Body of pancreas (tissue), 4 donors: Measurements from ENCODE around the gene ADIPOR2. TPM values are rescaled to one million over a fixed set of nuclear protein-coding genes. Genes with fewer than 3 reads are reported as not detected.

ENCODE experiments used
- ATAC-seq: fragments of 150-250 bp; one replicate; pipeline ENCODE4 v1.9.1; 2016
- DNase-seq, 4 donors: peaks; one replicate each; pipeline ENCODE4 v3.0.0-alpha.2; 2019
- H3K27ac ChIP-seq, 4 donors: fragments of 200-600 bp; sonication (generic); 1 replicate in 3 of 4; 2 replicates in 1 of 4; pipeline versions ENCODE4 v1.5.1 to v1.6.1; 2016 to 2019; ENCODE audit warnings: mild to moderate bottlenecking in 1 of 4, mixed read lengths in 1 of 4, moderate library complexity in 1 of 4
- H3K27me3 ChIP-seq, 2 donors: fragments of 200-600 bp; sonication (generic); one replicate each; pipeline ENCODE4 v1.6.0; 2016; ENCODE audit warnings: mild to moderate bottlenecking in 1 of 2
- H3K36me3 ChIP-seq, 2 donors: fragments of 200-600 bp; sonication (generic); replicated peaks in 1 of 2; 2 replicates each; pipeline ENCODE4 v1.5.1; 2016; ENCODE audit warnings: low read depth in 2 of 2; ENCODE audit not compliant: insufficient read depth in 1 of 2
- H3K4me1 ChIP-seq: fragments of 200-600 bp; sonication (generic); one replicate; pipeline ENCODE4 v1.6.0; 2016
- H3K4me3 ChIP-seq, 2 donors: fragments of 200-600 bp; sonication (generic); 1 replicate in 1 of 2; 2 replicates in 1 of 2; pipeline ENCODE4 v1.5.1; 2016 to 2019
- H3K9me3 ChIP-seq, 3 donors: fragments of 200-600 bp; sonication (generic); 1 replicate in 2 of 3; 2 replicates in 1 of 3; pipeline ENCODE4 v1.5.1; 2016
- CTCF ChIP-seq, 7 experiments: fragments of 450-650 bp in 4 of 7; fragments of 200-600 bp in 3 of 7; sonication (generic) in 3 of 7; IDR thresholded peaks; one replicate each; pipeline ENCODE4 v1.5.1; 2016 to 2019; ENCODE audit warnings: antibody characterized with exemption in 7 of 7
- POLR2A ChIP-seq, 3 donors: fragments of 450-650 bp; IDR thresholded peaks; one replicate each; pipeline ENCODE4 v1.6.1; 2016; ENCODE audit warnings: antibody characterized with exemption in 3 of 3, mild to moderate bottlenecking in 2 of 3
- WGBS, 2 donors: methylation state at CpG; one replicate each; pipeline ENCODE4 v1.1.5; 2017; 5-methylcytosine and 5-hydroxymethylcytosine counted together
- intact Hi-C: fragments of 100-400 bp; cut with DNase I; formaldehyde crosslinking; loops from one replicate; pipeline ENCODE4 v1.15.1; 2023
- total RNA-seq, 2 donors: library from RNA; depleted of rRNA; stranded (reverse); fragments of >200 nt; gene quantifications; one replicate each; pipeline ENCODE4 v1.1.0, GENCODE V29; 2016

The ADIPOR2 gene
- total RNA-seq, 2 donors from 2014 or later: 16.8 to 20.5 TPM

- no peak for TF ChIP-seq CTCF (IDR thresholded peaks at IDR 0.05)
- WGBS, 2 donors: 39 to 41% methylated on average over 5 of the region's 5 CpGs
- intact Hi-C loops: loop anchor here (5.0 kb wide), 2 partner anchors 142 to 282 kb away; no protein-coding TSS in a partner anchor
Observed at GRCh38 chr12:1650260-1650977, 40.5 kb upstream of the ADIPOR2 start.

GRCh38 chr12:1650978-1651361 is 39.9 kb upstream of the ADIPOR2 start:
- DNase-seq (no peak), ATAC-seq (no peak)
- no peak overlapping the region for H3K4me3 ChIP-seq
- TF ChIP-seq POLR2A (IDR thresholded peaks at IDR 0.05) (no peak), CTCF (IDR thresholded peaks at IDR 0.05) (no peak)
- no peaks in the 10 kb centered on the region for H3K36me3 ChIP-seq
- H3K4me1 ChIP-seq: no peaks in the 10 kb centered on the region
- H3K9me3 ChIP-seq: no peaks in the 10 kb centered on the region
- no peak overlapping the region for H3K27ac ChIP-seq
- 51 to 58% methylated on average over 6 of the region's 6 CpGs for WGBS, 2 donors
- intact Hi-C loops: loop anchor here (5.0 kb wide), 2 partner anchors 141 to 281 kb away; no protein-coding TSS in a partner anchor
- no peaks in the 10 kb centered on the region for H3K27me3 ChIP-seq

More at GRCh38 chr12:1650260-1650977, 40.5 kb upstream of the ADIPOR2 start:
- H3K9me3 ChIP-seq: no peaks in the 10 kb centered on the region
- no peaks in the 10 kb centered on the region for H3K27me3 ChIP-seq
- no peaks in the 10 kb centered on the region for H3K36me3 ChIP-seq
- DNase-seq: no peak
- H3K27ac ChIP-seq: no peak overlapping the region
- ATAC-seq: no peak
- H3K4me1 ChIP-seq: no peaks in the 10 kb centered on the region
- no peak overlapping the region for H3K4me3 ChIP-seq

- H3K27ac ChIP-seq: no peak overlapping the region
- TF ChIP-seq POLR2A (IDR thresholded peaks at IDR 0.05) (no peak), CTCF (IDR thresholded peaks at IDR 0.05) (no peak)
- intact Hi-C loops: loop anchor here (5.0 kb wide), 2 partner anchors 140 to 280 kb away; no protein-coding TSS in a partner anchor
- ATAC-seq (no peak), DNase-seq (no peak)
- no peaks in the 10 kb centered on the region for H3K4me1 ChIP-seq
- H3K27me3 ChIP-seq: no peaks in the 10 kb centered on the region
- H3K36me3 ChIP-seq: no peaks in the 10 kb centered on the region
- H3K9me3 ChIP-seq: no peaks in the 10 kb centered on the region
- H3K4me3 ChIP-seq: no peak overlapping the region
Observed at GRCh38 chr12:1651946-1652345, 38.9 kb upstream of the ADIPOR2 start.

- Histone ChIP-seq H3K4me3 (no peak overlapping the region), H3K4me1 (peaks cover 32% of the 10 kb centered on the region), H3K27ac (no peak overlapping the region), H3K36me3 (no peaks in the 10 kb centered on the region), H3K9me3 (no peaks in the 10 kb centered on the region), H3K27me3 (no peaks in the 10 kb centered on the region)
- WGBS, 2 donors: 87 to 89% methylated on average over 6 of the region's 6 CpGs
- no peak for TF ChIP-seq POLR2A (IDR thresholded peaks at IDR 0.05)
- no peak for TF ChIP-seq CTCF (IDR thresholded peaks at IDR 0.05)
- DNase-seq: no peak
- no peak for ATAC-seq
- intact Hi-C loops: no loop called here
Observed at GRCh38 chr12:1655225-1655788, 35.6 kb upstream of the ADIPOR2 start.
